Spleen (tissue), 7 donors: ENCODE measurements around the gene LPP.

Experiments
- CTCF ChIP-seq, 11 experiments: fragments of 200-600 bp in 7 of 11; fragments of 450-650 bp in 4 of 11; sonication (generic) in 4 of 11; IDR thresholded peaks in 8 of 11; conservative IDR thresholded peaks in 3 of 11; 1 replicate in 7 of 11; 2 replicates in 4 of 11; pipeline versions ENCODE4 v1.4.0 to v1.8.0; 2016 to 2021; ENCODE audit warnings: antibody characterized with exemption in 11 of 11, inconsistent platforms in 4 of 11, mild to moderate bottlenecking in 1 of 11
- POLR2AphosphoS5 ChIP-seq, 3 donors: sonication (generic); formaldehyde crosslinking; IDR thresholded peaks; one replicate each; pipeline ENCODE4 v1.5.1; 2017; ENCODE audit warnings: antibody characterized with exemption in 3 of 3
- donor health status: DM: no; HTN: no; CAD: no; lungs with moderate emphysema.
- donor health status: DM: no; HTN: no; CAD: no.
- donor health status: DM: no; HTN: no; CAD: no.

GRCh38 chr3:188870431-188870830 is 716.5 kb downstream of the LPP start:
- TF ChIP-seq CTCF (IDR thresholded peaks at IDR 0.05 in 8 of 11, conservative IDR thresholded peaks at IDR 0.05 in 3 of 11), result no peak
- no peak for TF ChIP-seq POLR2AphosphoS5 (IDR thresholded peaks at IDR 0.05)
